Kidney (tissue), 14 donors: ENCODE results near the gene EDN3. TPM values are rescaled to one million over a fixed set of nuclear protein-coding genes. Genes with fewer than 3 reads are reported as not detected.

Experiments used
- DNase-seq, 5 donors: peaks; one replicate each; pipeline ENCODE4 v3.0.0-alpha.2; 2013 to 2020
- FAIRE-seq: peaks from 2 replicates; lab custom pipeline; 2012; peaks lifted over from hg19 to GRCh38; lab: Jason Lieb, UNC
- H3K27ac ChIP-seq, 2 donors: one replicate each; pipeline ENCODE4 v1.7.0; 2013; ENCODE audit warnings: low read depth in 2 of 2, low read length in 2 of 2, inconsistent platforms in 1 of 2
- H3K27me3 ChIP-seq: one replicate; pipeline ENCODE4 v1.7.1; 2013; ENCODE audit warnings: low read length, inconsistent platforms; ENCODE audit not compliant: control insufficient read depth, insufficient read depth
- H3K36me3 ChIP-seq, 3 donors: one replicate each; pipeline versions ENCODE4 v1.7.0 to v1.7.1; 2013; ENCODE audit warnings: low read length in 3 of 3, control low read depth in 1 of 3, inconsistent platforms in 1 of 3; ENCODE audit not compliant: insufficient read depth in 3 of 3, control insufficient read depth in 2 of 3
- H3K4me1 ChIP-seq, 3 donors: one replicate each; pipeline versions ENCODE4 v1.7.0 to v1.7.1; 2013; ENCODE audit warnings: low read length in 3 of 3, inconsistent platforms in 1 of 3, low read depth in 1 of 3; ENCODE audit not compliant: control insufficient read depth in 2 of 3, insufficient read depth in 2 of 3
- H3K4me3 ChIP-seq, 3 donors: one replicate each; pipeline versions ENCODE4 v1.7.0 to v1.8.1; 2013; ENCODE audit warnings: low read length in 3 of 3, control low read depth in 1 of 3, inconsistent platforms in 1 of 3
- H3K9ac ChIP-seq, 3 donors: one replicate each; pipeline versions ENCODE4 v1.7.0 to v1.7.1; 2013; ENCODE audit warnings: low read length in 3 of 3, control low read depth in 1 of 3, inconsistent platforms in 1 of 3
- H3K9me3 ChIP-seq, 3 donors: one replicate each; pipeline versions ENCODE4 v1.7.0 to v1.7.1; 2013; ENCODE audit warnings: low read length in 3 of 3, control low read depth in 1 of 3, inconsistent platforms in 1 of 3; ENCODE audit not compliant: control insufficient read depth in 2 of 3, insufficient read depth in 1 of 3
- intact Hi-C: fragments of 100-400 bp; cut with DNase I; formaldehyde crosslinking; loops from one replicate; pipeline ENCODE4 v1.11.1; 2022
- polyA plus RNA-seq: library from polyadenylated mRNA; stranded (reverse); fragments of 350-450 nt; fragmentation: Illumina TruSeq; extraction: RNeasy Lipid Tissue Mini Kit (QIAGEN cat#74804); gene quantifications from one replicate; pipeline ENCODE4 v1.2.3, GENCODE V29; 2014; ENCODE audit warnings: low read depth, low replicate concordance; ENCODE audit not compliant: insufficient read depth
- total RNA-seq: library from RNA; stranded (reverse); fragmentation: NEBNext Ultra II Directional; extraction: Animal tissue kit (Norgen Biotek cat#: 25700); gene quantifications from one replicate; pipeline ENCODE4 v1.2.1, GENCODE V29; 2021
- TF ChIP-seq, protein P1 (sequence below): IDR thresholded peaks from 3 replicates; pipeline ENCODE4 v1.5.1; 2012; ENCODE audit warnings: mild to moderate bottlenecking, moderate library complexity, borderline replicate concordance; ENCODE audit not compliant: insufficient read depth; ENCODE audit errors: extremely low read depth
- donor health status: control.
- donor health status: control.
- donor health status: control.
- donor health status: control.
- donor health status: control.
- donor health status: DM: yes; HTN: yes; CAD: no.
- donor health status: Normal renal cell carcinoma (clear cell type).

EDN3 gene
- total and polyA plus RNA-seq, 2 donors from 2014 or later: 0.19 TPM; not detected in 1

DNA sequence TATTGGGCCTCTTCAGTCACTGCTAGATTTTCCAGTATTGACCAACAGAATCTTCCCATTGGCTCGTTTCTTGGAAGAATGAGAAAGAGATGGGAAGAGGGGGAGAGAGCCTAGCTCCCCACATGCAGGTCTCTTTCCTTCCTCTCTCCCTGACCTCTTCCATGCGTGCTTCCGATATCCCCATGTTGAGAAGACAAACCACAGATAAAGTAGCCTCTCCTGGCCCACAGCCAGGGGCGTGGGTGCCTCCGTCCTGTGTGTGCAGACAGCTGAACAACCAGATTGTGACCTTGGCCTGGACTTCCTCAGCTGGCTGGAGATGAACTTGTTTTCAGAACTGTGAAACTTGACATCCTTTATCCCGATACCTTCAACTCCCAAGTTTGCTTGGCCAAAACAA is 71.0 kb downstream of the EDN3 start:
- H3K4me3 ChIP-seq: no peak overlapping the region
- no peak for FAIRE-seq
- TF ChIP-seq, protein P1, sequence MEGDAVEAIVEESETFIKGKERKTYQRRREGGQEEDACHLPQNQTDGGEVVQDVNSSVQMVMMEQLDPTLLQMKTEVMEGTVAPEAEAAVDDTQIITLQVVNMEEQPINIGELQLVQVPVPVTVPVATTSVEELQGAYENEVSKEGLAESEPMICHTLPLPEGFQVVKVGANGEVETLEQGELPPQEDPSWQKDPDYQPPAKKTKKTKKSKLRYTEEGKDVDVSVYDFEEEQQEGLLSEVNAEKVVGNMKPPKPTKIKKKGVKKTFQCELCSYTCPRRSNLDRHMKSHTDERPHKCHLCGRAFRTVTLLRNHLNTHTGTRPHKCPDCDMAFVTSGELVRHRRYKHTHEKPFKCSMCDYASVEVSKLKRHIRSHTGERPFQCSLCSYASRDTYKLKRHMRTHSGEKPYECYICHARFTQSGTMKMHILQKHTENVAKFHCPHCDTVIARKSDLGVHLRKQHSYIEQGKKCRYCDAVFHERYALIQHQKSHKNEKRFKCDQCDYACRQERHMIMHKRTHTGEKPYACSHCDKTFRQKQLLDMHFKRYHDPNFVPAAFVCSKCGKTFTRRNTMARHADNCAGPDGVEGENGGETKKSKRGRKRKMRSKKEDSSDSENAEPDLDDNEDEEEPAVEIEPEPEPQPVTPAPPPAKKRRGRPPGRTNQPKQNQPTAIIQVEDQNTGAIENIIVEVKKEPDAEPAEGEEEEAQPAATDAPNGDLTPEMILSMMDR: no peak
- DNase-seq: no peak
- intact Hi-C loops: no loop called here
- H3K9me3 ChIP-seq: no peaks in the 10 kb centered on the region
- no peak overlapping the region for H3K9ac ChIP-seq
- H3K27ac ChIP-seq: no peak overlapping the region
- H3K36me3 ChIP-seq: no peaks in the 10 kb centered on the region
- no peaks in the 10 kb centered on the region for H3K4me1 ChIP-seq
- H3K27me3 ChIP-seq: no peaks in the 10 kb centered on the region

DNA sequence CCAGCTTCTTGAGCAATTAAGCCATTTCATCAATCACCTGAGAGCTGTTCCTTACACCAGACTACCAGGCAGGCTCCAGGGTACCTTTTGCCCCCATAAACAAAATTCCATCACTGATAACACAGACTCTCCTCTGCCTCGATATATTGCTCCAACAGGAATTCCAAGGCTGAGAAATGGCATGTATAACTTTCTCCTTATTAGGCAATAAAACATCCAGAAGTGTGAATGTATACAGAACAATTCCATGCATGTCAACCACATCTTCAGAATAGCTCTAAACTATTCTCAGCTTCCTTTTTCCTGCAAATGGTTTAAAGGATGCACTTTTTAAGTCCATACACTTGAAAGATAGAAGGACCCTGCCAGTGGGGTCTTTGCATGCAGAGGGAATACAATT is 73.8 kb downstream of the EDN3 start:
- H3K4me3 ChIP-seq: no peak overlapping the region
- intact Hi-C loops: no loop called here
- no peaks in the 10 kb centered on the region for H3K27me3 ChIP-seq
- H3K36me3 ChIP-seq: no peaks in the 10 kb centered on the region
- DNase-seq (no peak), FAIRE-seq (no peak)
- no peaks in the 10 kb centered on the region for H3K9me3 ChIP-seq
- TF ChIP-seq, protein P1: no peak
- no peak overlapping the region for H3K27ac ChIP-seq
- H3K4me1 ChIP-seq: peaks cover 0 to 3% (median 0%) of the 10 kb centered on the region in 3 donors
- H3K9ac ChIP-seq: no peak overlapping the region

DNA sequence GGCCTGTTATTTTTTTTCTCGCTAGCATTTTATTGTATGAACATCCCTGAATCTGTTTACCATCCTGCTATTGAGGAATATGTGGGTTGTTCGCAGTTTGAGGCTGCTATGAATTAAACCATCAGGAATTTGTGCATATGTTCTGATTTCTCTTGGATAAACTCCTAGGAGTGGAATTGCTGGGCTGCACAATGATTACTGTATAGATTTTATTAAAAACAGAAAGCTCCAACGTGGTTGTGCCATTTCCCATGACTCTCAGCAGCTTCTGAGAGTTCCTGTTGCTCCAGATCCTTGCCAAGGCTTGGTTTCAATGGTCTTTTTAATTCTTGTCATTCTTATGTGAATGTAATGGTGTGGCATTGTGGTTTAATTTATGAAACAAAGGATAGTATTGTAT is 75.1 kb downstream of the EDN3 start:
- Histone ChIP-seq H3K9ac (no peak overlapping the region), H3K9me3 (no peaks in the 10 kb centered on the region), H3K36me3 (no peaks in the 10 kb centered on the region), H3K27ac (no peak overlapping the region), H3K4me3 (no peak overlapping the region), H3K4me1 (peaks cover 0 to 3% (median 0%) of the 10 kb centered on the region in 3 donors), H3K27me3 (no peaks in the 10 kb centered on the region)
- DNase-seq (no peak), FAIRE-seq (no peak)
- intact Hi-C loops: no loop called here
- TF ChIP-seq, protein P1: no peak

Other genes with a start within 250 kb of the EDN3 start
- gene ZNF831, start 136.8 kb upstream of the EDN3 start, total RNA-seq: 1.9 TPM
- gene ZNF831, start 136.8 kb upstream of the EDN3 start, polyA plus RNA-seq: 0.04 TPM